GM23338 (cell line): ENCODE measurements around the gene DROSHA. TPM values are rescaled to one million over a fixed set of nuclear protein-coding genes. Genes with fewer than 3 reads are reported as not detected.

ENCODE experiments used
- ATAC-seq: fragments of 200-7000 bp; cut with Tn5 transposase; 3 replicates; pipeline ENCODE4 v1.9.1; 2020
- DNase-seq: peaks from one replicate; pipeline ENCODE4 v3.0.0-alpha.2; 2015; ENCODE audit warnings: low spot score
- H2AFZ ChIP-seq: fragments of 200-600 bp; sonication (generic); 2 replicates; pipeline ENCODE4 v1.8.0; 2016; ENCODE audit warnings: antibody characterized with exemption, mild to moderate bottlenecking, moderate library complexity
- H3F3A ChIP-seq: fragments of 200-600 bp; sonication (generic); replicated peaks from 2 replicates; pipeline ENCODE4 v1.8.0; 2017; ENCODE audit warnings: antibody characterized with exemption, mixed run types, low read depth
- H3K27ac ChIP-seq: fragments of 200-600 bp; sonication (generic); 2 replicates; pipeline ENCODE4 v1.6.1; 2016; ENCODE audit warnings: low read depth
- H3K27me3 ChIP-seq: fragments of 200-600 bp; sonication (generic); 2 replicates; pipeline ENCODE4 v1.8.0; 2016; ENCODE audit warnings: mild to moderate bottlenecking, mixed run types, moderate library complexity; ENCODE audit not compliant: insufficient read depth
- H3K36me3 ChIP-seq: fragments of 200-600 bp; sonication (generic); 2 replicates; pipeline ENCODE4 v1.8.0; 2016; ENCODE audit warnings: mild to moderate bottlenecking; ENCODE audit not compliant: insufficient read depth
- H3K4me1 ChIP-seq: fragments of 200-600 bp; sonication (generic); 2 replicates; pipeline ENCODE4 v1.8.0; 2016; ENCODE audit warnings: mild to moderate bottlenecking, moderate library complexity; ENCODE audit not compliant: insufficient read depth
- H3K4me2 ChIP-seq: fragments of 200-600 bp; sonication (generic); 2 replicates; pipeline ENCODE4 v1.7.1; 2017; ENCODE audit warnings: mixed run types
- H3K4me3 ChIP-seq: fragments of 200-600 bp; sonication (generic); 2 replicates; pipeline ENCODE4 v1.6.1; 2016; ENCODE audit warnings: mixed run types
- H3K79me2 ChIP-seq: fragments of 200-600 bp; sonication (generic); replicated peaks from 2 replicates; pipeline ENCODE4 v1.8.0; 2017; ENCODE audit warnings: mild to moderate bottlenecking; ENCODE audit not compliant: insufficient read depth
- H3K9me2 ChIP-seq: fragments of 200-600 bp; sonication (generic); 2 replicates; pipeline ENCODE4 v1.8.0; 2017; ENCODE audit not compliant: insufficient read depth
- H4K20me1 ChIP-seq: fragments of 200-600 bp; sonication (generic); replicated peaks from 2 replicates; pipeline ENCODE4 v1.8.0; 2017; ENCODE audit warnings: mild to moderate bottlenecking; ENCODE audit not compliant: insufficient read depth
- H3K27ac Mint-ChIP-seq: 2 replicates; pipeline ENCODE4 v1.8.0; 2020; ENCODE audit warnings: inconsistent platforms, mild to moderate bottlenecking, moderate library complexity, mixed read lengths
- H3K27me3 Mint-ChIP-seq: 3 replicates; pipeline ENCODE4 v1.8.0; 2022; ENCODE audit warnings: low read depth, mild to moderate bottlenecking, moderate library complexity, mixed read lengths, inconsistent platforms; ENCODE audit not compliant: insufficient read depth, poor library complexity
- H3K36me3 Mint-ChIP-seq: 3 replicates; pipeline ENCODE4 v1.8.0; 2021; ENCODE audit warnings: low read depth, mild to moderate bottlenecking, inconsistent platforms, moderate library complexity, mixed read lengths
- H3K4me1 Mint-ChIP-seq: 3 replicates; pipeline ENCODE4 v1.8.0; 2020; ENCODE audit warnings: mild to moderate bottlenecking, inconsistent platforms, mixed read lengths
- H3K4me3 Mint-ChIP-seq: 3 replicates; pipeline ENCODE4 v1.8.0; 2021; ENCODE audit warnings: moderate library complexity, mild to moderate bottlenecking, inconsistent platforms, mixed read lengths
- H3K9me3 Mint-ChIP-seq: 3 replicates; pipeline ENCODE4 v1.8.0; 2020; ENCODE audit warnings: moderate library complexity, mild to moderate bottlenecking, inconsistent platforms, mixed read lengths
- CREB1 ChIP-seq: fragments of 250-450 bp; sonication (Bioruptor Pico); IDR thresholded peaks from 2 replicates; pipeline ENCODE4 v1.5.0; 2020; ENCODE audit warnings: low read depth, mild to moderate bottlenecking, moderate library complexity
- EZH2 ChIP-seq: fragments of 200-600 bp; sonication (generic); IDR thresholded peaks from one replicate; pipeline ENCODE4 v1.8.0; 2017; ENCODE audit warnings: antibody characterized with exemption, mild to moderate bottlenecking, low read depth; ENCODE audit not compliant: unreplicated experiment
- EZH2phosphoT487 ChIP-seq: fragments of 200-600 bp; sonication (generic); IDR thresholded peaks from one replicate; pipeline ENCODE4 v1.8.1; 2018; ENCODE audit warnings: antibody characterized with exemption; ENCODE audit not compliant: unreplicated experiment
- JUNB ChIP-seq: IDR thresholded peaks from one replicate; pipeline ENCODE4 v1.6.1; 2016; ENCODE audit warnings: antibody characterized with exemption; ENCODE audit not compliant: unreplicated experiment
- NANOG ChIP-seq: IDR thresholded peaks from 2 replicates; pipeline ENCODE4 v1.6.1; 2016; ENCODE audit warnings: antibody characterized with exemption, borderline replicate concordance
- POLR2AphosphoS5 ChIP-seq: IDR thresholded peaks from 2 replicates; pipeline ENCODE4 v1.6.1; 2016; ENCODE audit warnings: antibody characterized with exemption, low read depth
- STAT1 ChIP-seq: IDR thresholded peaks from one replicate; pipeline ENCODE4 v1.6.1; 2016; ENCODE audit warnings: antibody characterized with exemption; ENCODE audit not compliant: unreplicated experiment
- ZNF114 ChIP-seq: fragments of 250-450 bp; sonication (Bioruptor Pico); IDR thresholded peaks from 2 replicates; pipeline ENCODE4 v1.5.0; 2020; ENCODE audit warnings: mild to moderate bottlenecking, moderate library complexity
- ZNF331 ChIP-seq: fragments of 250-450 bp; sonication (Bioruptor Pico); IDR thresholded peaks from 2 replicates; pipeline ENCODE4 v1.5.0; 2020; ENCODE audit warnings: low read depth, mild to moderate bottlenecking, moderate library complexity
- polyA plus RNA-seq: library from polyadenylated mRNA; unstranded; fragments of >200 nt; fragmentation: Nextera tagmentation; extraction: Ambion mirVana; gene quantifications from 2 replicates; pipeline ENCODE4 v1.2.1, GENCODE V29; 2016
- total RNA-seq: library from RNA; depleted of rRNA; stranded (reverse); fragments of >200 nt; shearing (Covaris generic); gene quantifications from 2 replicates; pipeline ENCODE4 v1.2.3, GENCODE V29; 2014
- TF ChIP-seq, protein P1 (sequence below): fragments of 250-450 bp; sonication (Bioruptor Pico); IDR thresholded peaks from 2 replicates; pipeline ENCODE4 v1.5.0; 2020; ENCODE audit warnings: mild to moderate bottlenecking, moderate library complexity
- TF ChIP-seq, protein P2 (sequence below): IDR thresholded peaks from 2 replicates; pipeline ENCODE4 v1.6.1; 2016; ENCODE audit warnings: antibody characterized with exemption
- TF ChIP-seq, protein P3 (sequence below), 2 experiments: fragments of 200-600 bp in 1 of 2; sonication (generic) in 1 of 2; conservative IDR thresholded peaks; 2 replicates each; pipeline versions ENCODE4 v1.5.1 to v1.6.1; 2016 to 2017; ENCODE audit warnings: antibody characterized with exemption in 2 of 2, low read depth in 2 of 2, mild to moderate bottlenecking in 2 of 2, moderate library complexity in 1 of 2
- TF ChIP-seq, protein P4 (sequence below): IDR thresholded peaks from one replicate; pipeline ENCODE4 v1.6.1; 2018; ENCODE audit warnings: antibody characterized with exemption; ENCODE audit not compliant: unreplicated experiment

The DROSHA gene
- total and polyA plus RNA-seq, 2 experiments from 2014 or later = 70.6 to 87.8 TPM

DNA sequence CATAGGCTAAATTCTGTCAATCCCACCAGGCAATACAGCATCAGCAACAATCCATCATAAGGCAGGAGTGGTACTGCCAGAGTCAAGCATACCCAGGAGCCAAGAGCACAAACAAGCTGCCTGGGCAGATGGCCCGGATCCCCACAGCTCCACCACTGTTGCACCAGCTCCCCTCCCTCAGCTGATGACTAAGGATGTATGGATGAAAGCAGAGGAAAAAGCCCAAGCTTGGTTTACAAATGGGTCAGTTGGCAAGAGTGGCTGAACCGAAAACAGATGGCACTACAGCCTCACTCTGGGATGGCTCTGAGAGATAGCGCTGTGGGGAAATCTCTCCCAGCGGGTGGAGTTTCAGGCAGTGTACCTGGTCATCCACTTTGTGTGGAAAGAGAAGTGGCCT is 29.4 kb downstream of the DROSHA start:
- no peaks in the 10 kb centered on the region for H3K9me2 ChIP-seq
- ATAC-seq = no peak
- Mint-ChIP-seq H3K9me3 (no peaks in the 10 kb centered on the region), H3K4me1 (no peaks in the 10 kb centered on the region), H3K27me3 (peaks cover 2% of the 10 kb centered on the region), H3K27ac (no peak overlapping the region), H3K36me3 (peaks cover 76% of the 10 kb centered on the region), H3K4me3 (no peak overlapping the region)
- peaks cover 27% of the 10 kb centered on the region for H3K36me3 ChIP-seq
- H3K79me2 ChIP-seq = no peaks in the 10 kb centered on the region
- H2AFZ ChIP-seq = no peak overlapping the region
- H3K4me1 ChIP-seq = no peaks in the 10 kb centered on the region
- H4K20me1 ChIP-seq = no peaks in the 10 kb centered on the region; the same call in 1 of the 2 replicates
- H3K4me3 ChIP-seq = no peak overlapping the region
- no peak for DNase-seq
- H3K27me3 ChIP-seq = no peaks in the 10 kb centered on the region
- no peaks in the 10 kb centered on the region for H3F3A ChIP-seq
- no peak overlapping the region for H3K4me2 ChIP-seq
- H3K27ac ChIP-seq = no peak overlapping the region
- TF ChIP-seq, protein P1, sequence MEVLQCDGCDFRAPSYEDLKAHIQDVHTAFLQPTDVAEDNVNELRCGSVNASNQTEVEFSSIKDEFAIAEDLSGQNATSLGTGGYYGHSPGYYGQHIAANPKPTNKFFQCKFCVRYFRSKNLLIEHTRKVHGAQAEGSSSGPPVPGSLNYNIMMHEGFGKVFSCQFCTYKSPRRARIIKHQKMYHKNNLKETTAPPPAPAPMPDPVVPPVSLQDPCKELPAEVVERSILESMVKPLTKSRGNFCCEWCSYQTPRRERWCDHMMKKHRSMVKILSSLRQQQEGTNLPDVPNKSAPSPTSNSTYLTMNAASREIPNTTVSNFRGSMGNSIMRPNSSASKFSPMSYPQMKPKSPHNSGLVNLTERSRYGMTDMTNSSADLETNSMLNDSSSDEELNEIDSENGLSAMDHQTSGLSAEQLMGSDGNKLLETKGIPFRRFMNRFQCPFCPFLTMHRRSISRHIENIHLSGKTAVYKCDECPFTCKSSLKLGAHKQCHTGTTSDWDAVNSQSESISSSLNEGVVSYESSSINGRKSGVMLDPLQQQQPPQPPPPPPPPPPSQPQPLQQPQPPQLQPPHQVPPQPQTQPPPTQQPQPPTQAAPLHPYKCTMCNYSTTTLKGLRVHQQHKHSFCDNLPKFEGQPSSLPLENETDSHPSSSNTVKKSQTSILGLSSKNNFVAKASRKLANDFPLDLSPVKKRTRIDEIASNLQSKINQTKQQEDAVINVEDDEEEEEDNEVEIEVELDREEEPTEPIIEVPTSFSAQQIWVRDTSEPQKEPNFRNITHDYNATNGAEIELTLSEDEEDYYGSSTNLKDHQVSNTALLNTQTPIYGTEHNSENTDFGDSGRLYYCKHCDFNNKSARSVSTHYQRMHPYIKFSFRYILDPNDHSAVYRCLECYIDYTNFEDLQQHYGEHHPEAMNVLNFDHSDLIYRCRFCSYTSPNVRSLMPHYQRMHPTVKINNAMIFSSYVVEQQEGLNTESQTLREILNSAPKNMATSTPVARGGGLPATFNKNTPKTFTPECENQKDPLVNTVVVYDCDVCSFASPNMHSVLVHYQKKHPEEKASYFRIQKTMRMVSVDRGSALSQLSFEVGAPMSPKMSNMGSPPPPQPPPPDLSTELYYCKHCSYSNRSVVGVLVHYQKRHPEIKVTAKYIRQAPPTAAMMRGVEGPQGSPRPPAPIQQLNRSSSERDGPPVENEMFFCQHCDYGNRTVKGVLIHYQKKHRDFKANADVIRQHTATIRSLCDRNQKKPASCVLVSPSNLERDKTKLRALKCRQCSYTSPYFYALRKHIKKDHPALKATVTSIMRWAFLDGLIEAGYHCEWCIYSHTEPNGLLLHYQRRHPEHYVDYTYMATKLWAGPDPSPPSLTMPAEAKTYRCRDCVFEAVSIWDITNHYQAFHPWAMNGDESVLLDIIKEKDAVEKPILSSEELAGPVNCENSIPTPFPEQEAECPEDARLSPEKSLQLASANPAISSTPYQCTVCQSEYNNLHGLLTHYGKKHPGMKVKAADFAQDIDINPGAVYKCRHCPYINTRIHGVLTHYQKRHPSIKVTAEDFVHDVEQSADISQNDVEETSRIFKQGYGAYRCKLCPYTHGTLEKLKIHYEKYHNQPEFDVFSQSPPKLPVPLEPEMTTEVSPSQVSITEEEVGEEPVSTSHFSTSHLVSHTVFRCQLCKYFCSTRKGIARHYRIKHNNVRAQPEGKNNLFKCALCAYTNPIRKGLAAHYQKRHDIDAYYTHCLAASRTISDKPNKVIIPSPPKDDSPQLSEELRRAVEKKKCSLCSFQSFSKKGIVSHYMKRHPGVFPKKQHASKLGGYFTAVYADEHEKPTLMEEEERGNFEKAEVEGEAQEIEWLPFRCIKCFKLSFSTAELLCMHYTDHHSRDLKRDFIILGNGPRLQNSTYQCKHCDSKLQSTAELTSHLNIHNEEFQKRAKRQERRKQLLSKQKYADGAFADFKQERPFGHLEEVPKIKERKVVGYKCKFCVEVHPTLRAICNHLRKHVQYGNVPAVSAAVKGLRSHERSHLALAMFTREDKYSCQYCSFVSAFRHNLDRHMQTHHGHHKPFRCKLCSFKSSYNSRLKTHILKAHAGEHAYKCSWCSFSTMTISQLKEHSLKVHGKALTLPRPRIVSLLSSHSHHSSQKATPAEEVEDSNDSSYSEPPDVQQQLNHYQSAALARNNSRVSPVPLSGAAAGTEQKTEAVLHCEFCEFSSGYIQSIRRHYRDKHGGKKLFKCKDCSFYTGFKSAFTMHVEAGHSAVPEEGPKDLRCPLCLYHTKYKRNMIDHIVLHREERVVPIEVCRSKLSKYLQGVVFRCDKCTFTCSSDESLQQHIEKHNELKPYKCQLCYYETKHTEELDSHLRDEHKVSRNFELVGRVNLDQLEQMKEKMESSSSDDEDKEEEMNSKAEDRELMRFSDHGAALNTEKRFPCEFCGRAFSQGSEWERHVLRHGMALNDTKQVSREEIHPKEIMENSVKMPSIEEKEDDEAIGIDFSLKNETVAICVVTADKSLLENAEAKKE (CRISPR knock-in tag) = no peak
- TF ChIP-seq, protein P2, sequence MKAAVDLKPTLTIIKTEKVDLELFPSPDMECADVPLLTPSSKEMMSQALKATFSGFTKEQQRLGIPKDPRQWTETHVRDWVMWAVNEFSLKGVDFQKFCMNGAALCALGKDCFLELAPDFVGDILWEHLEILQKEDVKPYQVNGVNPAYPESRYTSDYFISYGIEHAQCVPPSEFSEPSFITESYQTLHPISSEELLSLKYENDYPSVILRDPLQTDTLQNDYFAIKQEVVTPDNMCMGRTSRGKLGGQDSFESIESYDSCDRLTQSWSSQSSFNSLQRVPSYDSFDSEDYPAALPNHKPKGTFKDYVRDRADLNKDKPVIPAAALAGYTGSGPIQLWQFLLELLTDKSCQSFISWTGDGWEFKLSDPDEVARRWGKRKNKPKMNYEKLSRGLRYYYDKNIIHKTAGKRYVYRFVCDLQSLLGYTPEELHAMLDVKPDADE = no peak
- TF ChIP-seq, protein P3, sequence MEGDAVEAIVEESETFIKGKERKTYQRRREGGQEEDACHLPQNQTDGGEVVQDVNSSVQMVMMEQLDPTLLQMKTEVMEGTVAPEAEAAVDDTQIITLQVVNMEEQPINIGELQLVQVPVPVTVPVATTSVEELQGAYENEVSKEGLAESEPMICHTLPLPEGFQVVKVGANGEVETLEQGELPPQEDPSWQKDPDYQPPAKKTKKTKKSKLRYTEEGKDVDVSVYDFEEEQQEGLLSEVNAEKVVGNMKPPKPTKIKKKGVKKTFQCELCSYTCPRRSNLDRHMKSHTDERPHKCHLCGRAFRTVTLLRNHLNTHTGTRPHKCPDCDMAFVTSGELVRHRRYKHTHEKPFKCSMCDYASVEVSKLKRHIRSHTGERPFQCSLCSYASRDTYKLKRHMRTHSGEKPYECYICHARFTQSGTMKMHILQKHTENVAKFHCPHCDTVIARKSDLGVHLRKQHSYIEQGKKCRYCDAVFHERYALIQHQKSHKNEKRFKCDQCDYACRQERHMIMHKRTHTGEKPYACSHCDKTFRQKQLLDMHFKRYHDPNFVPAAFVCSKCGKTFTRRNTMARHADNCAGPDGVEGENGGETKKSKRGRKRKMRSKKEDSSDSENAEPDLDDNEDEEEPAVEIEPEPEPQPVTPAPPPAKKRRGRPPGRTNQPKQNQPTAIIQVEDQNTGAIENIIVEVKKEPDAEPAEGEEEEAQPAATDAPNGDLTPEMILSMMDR (conservative IDR thresholded peaks at IDR 0.05; ENCODE audit: low read depth in 2 of 2) = no peak
- TF ChIP-seq ZNF114 = no peak
- TF ChIP-seq ZNF331 (CRISPR knock-in tag) = no peak
- TF ChIP-seq CREB1 = no peak
- no peak for TF ChIP-seq EZH2
- no peak for TF ChIP-seq POLR2AphosphoS5
- no peak for TF ChIP-seq STAT1
- TF ChIP-seq, protein P4, sequence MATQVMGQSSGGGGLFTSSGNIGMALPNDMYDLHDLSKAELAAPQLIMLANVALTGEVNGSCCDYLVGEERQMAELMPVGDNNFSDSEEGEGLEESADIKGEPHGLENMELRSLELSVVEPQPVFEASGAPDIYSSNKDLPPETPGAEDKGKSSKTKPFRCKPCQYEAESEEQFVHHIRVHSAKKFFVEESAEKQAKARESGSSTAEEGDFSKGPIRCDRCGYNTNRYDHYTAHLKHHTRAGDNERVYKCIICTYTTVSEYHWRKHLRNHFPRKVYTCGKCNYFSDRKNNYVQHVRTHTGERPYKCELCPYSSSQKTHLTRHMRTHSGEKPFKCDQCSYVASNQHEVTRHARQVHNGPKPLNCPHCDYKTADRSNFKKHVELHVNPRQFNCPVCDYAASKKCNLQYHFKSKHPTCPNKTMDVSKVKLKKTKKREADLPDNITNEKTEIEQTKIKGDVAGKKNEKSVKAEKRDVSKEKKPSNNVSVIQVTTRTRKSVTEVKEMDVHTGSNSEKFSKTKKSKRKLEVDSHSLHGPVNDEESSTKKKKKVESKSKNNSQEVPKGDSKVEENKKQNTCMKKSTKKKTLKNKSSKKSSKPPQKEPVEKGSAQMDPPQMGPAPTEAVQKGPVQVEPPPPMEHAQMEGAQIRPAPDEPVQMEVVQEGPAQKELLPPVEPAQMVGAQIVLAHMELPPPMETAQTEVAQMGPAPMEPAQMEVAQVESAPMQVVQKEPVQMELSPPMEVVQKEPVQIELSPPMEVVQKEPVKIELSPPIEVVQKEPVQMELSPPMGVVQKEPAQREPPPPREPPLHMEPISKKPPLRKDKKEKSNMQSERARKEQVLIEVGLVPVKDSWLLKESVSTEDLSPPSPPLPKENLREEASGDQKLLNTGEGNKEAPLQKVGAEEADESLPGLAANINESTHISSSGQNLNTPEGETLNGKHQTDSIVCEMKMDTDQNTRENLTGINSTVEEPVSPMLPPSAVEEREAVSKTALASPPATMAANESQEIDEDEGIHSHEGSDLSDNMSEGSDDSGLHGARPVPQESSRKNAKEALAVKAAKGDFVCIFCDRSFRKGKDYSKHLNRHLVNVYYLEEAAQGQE = no peak
- no peak for TF ChIP-seq JUNB
- no peak for TF ChIP-seq NANOG
- no peak for TF ChIP-seq EZH2phosphoT487
